ENCODE measurements around the gene PAX4. TPM values are rescaled to one million over a fixed set of nuclear protein-coding genes. Genes with fewer than 3 reads are reported as not detected.

The PAX4 gene
- polyA plus RNA-seq, 3 donors = not detected

- peaks cover 15 to 17% of the 10 kb centered on the region in 2 donors for H3K36me3 ChIP-seq (replicated peaks in 1 of 2; ENCODE audit: control insufficient read depth in 1 of 2, insufficient read depth in 2 of 2, low read length in 2 of 2)
- H3K4me3 Mint-ChIP-seq = no peak overlapping the region
Measured at GRCh38 chr7:127591591-127591990, 26.4 kb downstream of the PAX4 start.

GRCh38 chr7:127591189-127591588 is 26.8 kb downstream of the PAX4 start:
- peak overlapping the region in 3 of 7 donors; percentile 56 to 70 (median 60) for H3K27ac Mint-ChIP-seq
- peaks cover 15 to 17% of the 10 kb centered on the region in 2 donors for H3K36me3 ChIP-seq (replicated peaks in 1 of 2; ENCODE audit: control insufficient read depth in 1 of 2, insufficient read depth in 2 of 2, low read length in 2 of 2)

More at GRCh38 chr7:127591591-127591990, 26.4 kb downstream of the PAX4 start:
- H2AFZ ChIP-seq (ENCODE audit: insufficient read depth, low read depth, low read length, poor library complexity, severe bottlenecking) = no peak overlapping the region
- H3K27me3 ChIP-seq (ENCODE audit: control insufficient read depth in 2 of 2, insufficient read depth in 2 of 2, low read length in 2 of 2) = no peaks in the 10 kb centered on the region
- Mint-ChIP-seq H3K9me3 (peaks cover 0 to 4% (median 0%) of the 10 kb centered on the region in 7 donors), H3K36me3 (peaks cover 20 to 29% of the 10 kb centered on the region in 2 donors), H3K27me3 (ENCODE audit: low read depth in 3 of 3) (peaks cover 0 to 5% (median 2%) of the 10 kb centered on the region in 3 donors), H3K4me1 (peaks cover 57% of the 10 kb centered on the region), H3K27ac (peak overlapping the region in 1 of 7 donors; percentile 60)
- H3K4me2 ChIP-seq (replicated peaks; ENCODE audit: extremely low read depth, low read length, poor library complexity, severe bottlenecking) = no peak overlapping the region
- WGBS (ENCODE audit: insufficient coverage) = no CpG with 5 or more reads among the region's 6 CpGs
- peaks cover 10% of the 10 kb centered on the region for H3K79me2 ChIP-seq (ENCODE audit: insufficient read depth, low read length)
- no peak for DNase-seq
- no peak for TF ChIP-seq CTCF (IDR thresholded peaks at IDR 0.05)
- H3K27ac ChIP-seq (ENCODE audit: low read depth in 1 of 2, low read length in 2 of 2) = no peak overlapping the region
- intact Hi-C loops (cut with micrococcal nuclease) = no loop called here
- peaks cover 48 to 62% of the 10 kb centered on the region in 2 donors for H3K4me1 ChIP-seq (ENCODE audit: control insufficient read depth in 1 of 2, insufficient read depth in 2 of 2, low read length in 2 of 2)
- no peak overlapping the region for H3K4me3 ChIP-seq (replicated peaks in 1 of 3; ENCODE audit: low read depth in 2 of 3, low read length in 3 of 3)
- peaks cover 4% of the 10 kb centered on the region for H4K20me1 ChIP-seq (ENCODE audit: insufficient read depth, low read length)
- no peak overlapping the region for H3K9ac ChIP-seq (ENCODE audit: insufficient read depth, low read length, poor library complexity, severe bottlenecking)
- no peaks in the 10 kb centered on the region for H3K9me3 ChIP-seq (replicated peaks in 1 of 2; ENCODE audit: control insufficient read depth in 1 of 2, insufficient read depth in 1 of 2, low read length in 2 of 2)

More at GRCh38 chr7:127591189-127591588, 26.8 kb downstream of the PAX4 start:
- peaks cover 10% of the 10 kb centered on the region for H3K79me2 ChIP-seq (ENCODE audit: insufficient read depth, low read length)
- WGBS (ENCODE audit: insufficient coverage) = 100% methylated on average over 3 of the region's 7 CpGs
- H3K4me3 Mint-ChIP-seq = no peak overlapping the region
- H3K9me3 Mint-ChIP-seq = peaks cover 0 to 4% (median 0%) of the 10 kb centered on the region in 7 donors
- H3K4me2 ChIP-seq (replicated peaks; ENCODE audit: extremely low read depth, low read length, poor library complexity, severe bottlenecking) = no peak overlapping the region
- H3K4me3 ChIP-seq (replicated peaks in 1 of 3; ENCODE audit: low read depth in 2 of 3, low read length in 3 of 3) = no peak overlapping the region
- no peak overlapping the region for H3K9ac ChIP-seq (ENCODE audit: insufficient read depth, low read length, poor library complexity, severe bottlenecking)
- peaks cover 4% of the 10 kb centered on the region for H4K20me1 ChIP-seq (ENCODE audit: insufficient read depth, low read length)
- no peaks in the 10 kb centered on the region for H3K27me3 ChIP-seq (ENCODE audit: control insufficient read depth in 2 of 2, insufficient read depth in 2 of 2, low read length in 2 of 2)
- intact Hi-C loops (cut with micrococcal nuclease) = no loop called here
- H2AFZ ChIP-seq (ENCODE audit: insufficient read depth, low read depth, low read length, poor library complexity, severe bottlenecking) = no peak overlapping the region
- no peak for TF ChIP-seq CTCF (IDR thresholded peaks at IDR 0.05)
- no peak for DNase-seq
- peaks cover 20 to 29% of the 10 kb centered on the region in 2 donors for H3K36me3 Mint-ChIP-seq
- H3K27me3 Mint-ChIP-seq (ENCODE audit: low read depth in 3 of 3) = peaks cover 0 to 5% (median 1%) of the 10 kb centered on the region in 3 donors
- H3K4me1 ChIP-seq (ENCODE audit: control insufficient read depth in 1 of 2, insufficient read depth in 2 of 2, low read length in 2 of 2) = peaks cover 48 to 62% of the 10 kb centered on the region in 2 donors
- H3K27ac ChIP-seq (ENCODE audit: low read depth in 1 of 2, low read length in 2 of 2) = no peak overlapping the region
- H3K4me1 Mint-ChIP-seq = peaks cover 57% of the 10 kb centered on the region
- H3K9me3 ChIP-seq (replicated peaks in 1 of 2; ENCODE audit: control insufficient read depth in 1 of 2, insufficient read depth in 1 of 2, low read length in 2 of 2) = no peaks in the 10 kb centered on the region
